ENCODE data around the gene ARID1B. TPM values are rescaled to one million over a fixed set of nuclear protein-coding genes. Genes with fewer than 3 reads are reported as not detected.

Gene ARID1B
- total and polyA plus RNA-seq, 9 of the 15 experiments (the other 6 are each of a cell fraction or from before 2014, with no cell fraction given) = 12.5 to 50.5 (median 25.8) TPM

DNA sequence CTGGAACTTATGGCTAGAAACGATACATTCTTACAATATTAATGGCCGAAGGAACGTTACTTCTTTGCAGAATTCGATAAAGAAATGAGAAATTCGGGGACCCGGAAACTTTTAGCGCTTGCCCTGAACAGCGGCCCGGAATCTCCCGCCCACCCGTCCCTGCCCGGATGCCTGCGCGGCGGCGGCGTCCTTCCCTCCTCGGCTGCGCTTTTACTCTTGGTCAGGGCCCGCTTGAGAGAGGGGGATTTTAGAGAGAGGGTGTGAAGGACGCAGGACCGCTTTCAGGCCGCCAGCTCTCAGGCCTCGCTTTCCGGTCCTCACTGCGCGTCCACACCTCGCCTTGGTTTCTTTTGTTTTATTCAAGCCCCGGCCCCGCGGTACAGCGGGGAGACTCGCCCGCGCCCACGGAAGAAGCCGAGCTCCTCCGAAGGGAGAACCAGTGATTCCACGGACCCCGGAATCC, 243.7 kb downstream of the ARID1B start (continued):
- TF ChIP-seq, protein P1, sequence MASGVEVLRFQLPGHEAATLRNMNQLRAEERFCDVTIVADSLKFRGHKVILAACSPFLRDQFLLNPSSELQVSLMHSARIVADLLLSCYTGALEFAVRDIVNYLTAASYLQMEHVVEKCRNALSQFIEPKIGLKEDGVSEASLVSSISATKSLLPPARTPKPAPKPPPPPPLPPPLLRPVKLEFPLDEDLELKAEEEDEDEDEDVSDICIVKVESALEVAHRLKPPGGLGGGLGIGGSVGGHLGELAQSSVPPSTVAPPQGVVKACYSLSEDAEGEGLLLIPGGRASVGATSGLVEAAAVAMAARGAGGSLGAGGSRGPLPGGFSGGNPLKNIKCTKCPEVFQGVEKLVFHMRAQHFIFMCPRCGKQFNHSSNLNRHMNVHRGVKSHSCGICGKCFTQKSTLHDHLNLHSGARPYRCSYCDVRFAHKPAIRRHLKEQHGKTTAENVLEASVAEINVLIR (CRISPR knock-in tag; IDR thresholded peaks at IDR 0.05) = no peak
- TF ChIP-seq, protein P2, sequence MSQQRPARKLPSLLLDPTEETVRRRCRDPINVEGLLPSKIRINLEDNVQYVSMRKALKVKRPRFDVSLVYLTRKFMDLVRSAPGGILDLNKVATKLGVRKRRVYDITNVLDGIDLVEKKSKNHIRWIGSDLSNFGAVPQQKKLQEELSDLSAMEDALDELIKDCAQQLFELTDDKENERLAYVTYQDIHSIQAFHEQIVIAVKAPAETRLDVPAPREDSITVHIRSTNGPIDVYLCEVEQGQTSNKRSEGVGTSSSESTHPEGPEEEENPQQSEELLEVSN (IDR thresholded peaks at IDR 0.05; ENCODE audit: borderline replicate concordance in 1 of 2, extremely low read depth in 1 of 2, insufficient read depth in 1 of 2, insufficient read length in 1 of 2, low read depth in 1 of 2, low read length in 1 of 2, poor library complexity in 1 of 2, severe bottlenecking in 1 of 2) = peak in 1 of 2 experiments; percentile 68
- no peak for TF ChIP-seq CHCHD3 (CRISPR knock-in tag; IDR thresholded peaks at IDR 0.05)
- TF ChIP-seq GTF2E2 (tag; IDR thresholded peaks at IDR 0.05) = no peak
- no peak for TF ChIP-seq PHTF2 (CRISPR knock-in tag; IDR thresholded peaks at IDR 0.05)
- TF ChIP-seq PBX2 (CRISPR knock-in tag; IDR thresholded peaks at IDR 0.05; ENCODE audit: low read depth) = no peak
- TF ChIP-seq PBX2 (tag; conservative IDR thresholded peaks at IDR 0.05; ENCODE audit: low read depth) = no peak
- TF ChIP-seq ZNF41 (CRISPR knock-in tag; conservative IDR thresholded peaks at IDR 0.05) = no peak
- TF ChIP-seq ZNF436 (CRISPR knock-in tag; IDR thresholded peaks at IDR 0.05) = no peak
- no peak for TF ChIP-seq ARID4B (CRISPR knock-in tag; IDR thresholded peaks at IDR 0.05)
- TF ChIP-seq NCOA4 (IDR thresholded peaks at IDR 0.05; ENCODE audit: partially characterized antibody) = no peak
- no peak for TF ChIP-seq DACH1 (IDR thresholded peaks at IDR 0.05; ENCODE audit: partially characterized antibody)
- 0 out of 2 replicates have a peak, but pooled peaks have one; percentile 13 for TF ChIP-seq ATF4 (CRISPR knock-in tag; IDR thresholded peaks at IDR 0.05)
- no peak for TF ChIP-seq NEUROD1 (IDR thresholded peaks at IDR 0.05; ENCODE audit: borderline replicate concordance, low read depth, low read length, partially characterized antibody)
